ENCODE data around the gene CAVIN2. TPM values are rescaled to one million over a fixed set of nuclear protein-coding genes. Genes with fewer than 3 reads are reported as not detected.

CAVIN2 gene
- total and polyA plus RNA-seq, 9 of the 15 experiments (the other 6 are each of a cell fraction or from before 2014, with no cell fraction given): 20.6 to 92.4 (median 69.0) TPM

DNA sequence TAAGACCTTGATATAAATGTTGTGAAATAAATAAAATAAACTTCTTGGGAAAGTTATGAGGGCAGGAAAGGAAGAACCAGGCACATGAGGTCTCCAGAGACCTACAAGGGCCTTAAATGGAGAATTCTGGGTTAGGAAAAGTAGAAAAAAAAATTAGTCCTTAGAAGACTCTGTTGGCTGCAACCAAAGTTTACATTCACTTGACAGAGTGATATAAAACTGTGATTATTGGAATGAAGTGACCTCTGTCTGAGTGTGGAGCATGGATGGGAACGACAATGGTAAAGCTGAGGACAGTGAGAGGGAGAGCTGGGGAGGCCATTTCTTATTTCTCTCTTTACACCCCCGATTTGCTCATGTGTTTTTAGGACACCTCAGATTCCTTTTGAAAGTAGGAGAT lies 29.0 kb upstream of the CAVIN2 start:
- Histone ChIP-seq H3K9me1 (ENCODE audit: control insufficient read depth, insufficient read depth, low read length) (no peaks in the 10 kb centered on the region), H4K20me1 (replicated peaks; ENCODE audit: control insufficient read depth, insufficient read depth, low read length) (no peaks in the 10 kb centered on the region), H3K36me3 (ENCODE audit: control insufficient read depth, insufficient read depth, low read length) (no peaks in the 10 kb centered on the region), H3K9ac (ENCODE audit: insufficient read depth in 1 of 2, low read depth in 2 of 2, low read length in 2 of 2) (no peak overlapping the region), H3K4me2 (ENCODE audit: insufficient read depth, low read length) (no peak overlapping the region), H3K79me2 (ENCODE audit: control insufficient read depth, insufficient read depth, low read length) (no peaks in the 10 kb centered on the region), H3K9me3 (replicated peaks; ENCODE audit: control insufficient read depth, insufficient read depth, low read depth, low read length) (no peaks in the 10 kb centered on the region), H3K27ac (ENCODE audit: extremely low read depth, low read depth, low read length) (no peak overlapping the region), H3K4me1 (replicated peaks in 1 of 2; ENCODE audit: control insufficient read depth in 2 of 2, insufficient read depth in 2 of 2, low read length in 2 of 2) (no peaks in the 10 kb centered on the region; a peak in 1 of 5 replicates), H3K4me3 (no peak overlapping the region), H2AFZ (ENCODE audit: low read depth, low read length) (no peak overlapping the region), H3K27me3 (ENCODE audit: control insufficient read depth in 2 of 2, insufficient read depth in 2 of 2, low read length in 2 of 2) (no peaks in the 10 kb centered on the region)
- BruUV-seq (replicated peaks): no TSS peak
- DNase-seq (ENCODE audit: extremely low read depth in 1 of 4, low spot score in 3 of 4) (no peak), ATAC-seq (no peak), FAIRE-seq (no peak)
- TF ChIP-seq, protein P1, sequence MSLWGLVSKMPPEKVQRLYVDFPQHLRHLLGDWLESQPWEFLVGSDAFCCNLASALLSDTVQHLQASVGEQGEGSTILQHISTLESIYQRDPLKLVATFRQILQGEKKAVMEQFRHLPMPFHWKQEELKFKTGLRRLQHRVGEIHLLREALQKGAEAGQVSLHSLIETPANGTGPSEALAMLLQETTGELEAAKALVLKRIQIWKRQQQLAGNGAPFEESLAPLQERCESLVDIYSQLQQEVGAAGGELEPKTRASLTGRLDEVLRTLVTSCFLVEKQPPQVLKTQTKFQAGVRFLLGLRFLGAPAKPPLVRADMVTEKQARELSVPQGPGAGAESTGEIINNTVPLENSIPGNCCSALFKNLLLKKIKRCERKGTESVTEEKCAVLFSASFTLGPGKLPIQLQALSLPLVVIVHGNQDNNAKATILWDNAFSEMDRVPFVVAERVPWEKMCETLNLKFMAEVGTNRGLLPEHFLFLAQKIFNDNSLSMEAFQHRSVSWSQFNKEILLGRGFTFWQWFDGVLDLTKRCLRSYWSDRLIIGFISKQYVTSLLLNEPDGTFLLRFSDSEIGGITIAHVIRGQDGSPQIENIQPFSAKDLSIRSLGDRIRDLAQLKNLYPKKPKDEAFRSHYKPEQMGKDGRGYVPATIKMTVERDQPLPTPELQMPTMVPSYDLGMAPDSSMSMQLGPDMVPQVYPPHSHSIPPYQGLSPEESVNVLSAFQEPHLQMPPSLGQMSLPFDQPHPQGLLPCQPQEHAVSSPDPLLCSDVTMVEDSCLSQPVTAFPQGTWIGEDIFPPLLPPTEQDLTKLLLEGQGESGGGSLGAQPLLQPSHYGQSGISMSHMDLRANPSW (CRISPR knock-in tag; IDR thresholded peaks at IDR 0.05): no peak
- TF ChIP-seq ZNF347 (CRISPR knock-in tag; IDR thresholded peaks at IDR 0.05; ENCODE audit: low read depth): no peak
- TF ChIP-seq NCOA4 (IDR thresholded peaks at IDR 0.05; ENCODE audit: partially characterized antibody): no peak
- TF ChIP-seq KLF1 (tag; IDR thresholded peaks at IDR 0.05): no peak
- no peak for TF ChIP-seq JUND (IDR thresholded peaks at IDR 0.05; ENCODE audit: borderline replicate concordance, low read depth, low read length)
- no peak for TF ChIP-seq JUND (tag; IDR thresholded peaks at IDR 0.05; ENCODE audit: borderline replicate concordance, low read depth, low read length)
- no peak for TF ChIP-seq CREBBP (IDR thresholded peaks at IDR 0.05; ENCODE audit: low read depth, low read length)
- no peak for TF ChIP-seq TOE1 (IDR thresholded peaks at IDR 0.05; ENCODE audit: borderline replicate concordance)
- TF ChIP-seq TOE1 (CRISPR knock-in tag; IDR thresholded peaks at IDR 0.05; ENCODE audit: borderline replicate concordance, low read depth): no peak
- POLR2A ChIA-PET: no interaction called here
- CTCF ChIA-PET (ENCODE audit: low intra/inter-chr PET ratio): no interaction called here
- intact Hi-C loops (cut with micrococcal nuclease) (no loop called here), in situ Hi-C loops (cut with MboI) (no loop called here)
- 64% methylated on average over 2 of the region's 2 CpGs for WGBS (ENCODE audit: insufficient coverage, low coverage, missing lambda C conversion rate)

Measured in K562 (cell line).